ENCODE measurements around the gene SLC16A9. TPM values are rescaled to one million over a fixed set of nuclear protein-coding genes. Genes with fewer than 3 reads are reported as not detected.
"Not testable (repeated sequence)": the region's sequence is repeated elsewhere in the genome, so short reads cannot be mapped to it uniquely, and the experiment has no call there.

SLC16A9 gene
- 1 to 10 TPM; 1.0 to 1.4 TPM for total RNA-seq

DNA sequence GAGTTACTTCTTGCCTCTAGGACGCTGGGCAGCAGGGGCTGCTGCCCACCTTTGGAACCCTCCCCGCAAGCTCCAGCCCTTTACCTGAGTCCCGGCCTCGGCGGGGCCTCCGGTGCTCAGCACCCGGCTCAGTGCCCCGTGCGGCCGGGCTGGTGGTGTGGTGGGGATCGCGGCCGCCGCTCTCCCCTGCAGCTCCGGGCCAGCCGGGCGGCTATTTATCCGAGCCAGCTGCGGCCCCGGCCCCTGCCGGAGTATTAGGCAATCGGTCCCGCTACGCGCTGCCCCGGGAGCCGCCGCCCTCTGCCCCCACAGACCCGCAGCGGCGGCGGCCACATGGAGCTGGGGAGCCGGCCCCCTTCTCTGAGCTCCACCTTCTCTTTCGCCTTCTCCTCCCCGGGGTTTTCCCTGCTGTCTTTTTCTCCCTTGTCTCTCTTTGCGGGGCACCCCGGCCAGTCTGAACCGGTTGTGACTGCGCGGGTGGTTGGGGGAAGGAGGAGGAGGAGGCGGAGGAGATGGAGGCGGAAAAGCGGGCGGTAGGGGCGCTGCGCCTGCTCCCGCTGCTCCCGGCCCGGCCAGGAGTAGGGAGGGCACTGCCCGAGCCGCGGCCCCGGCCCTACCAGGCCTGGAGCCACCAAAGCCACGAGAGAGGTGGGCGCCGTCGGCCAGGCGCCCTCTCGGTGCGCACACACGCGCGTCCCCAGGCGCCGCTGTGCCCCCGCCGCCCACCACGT lies at the start of gene SLC16A9:
Gene SLC16A9 (minus strand): TSS at position 456 of the 731 bp plus-strand sequence. CDS start 25,559 bp downstream, outside the sequence.
- no peaks in the 10 kb centered on the region for H3K4me1 Mint-ChIP-seq
- intact Hi-C loops (cut with DNase I, micrococcal nuclease), result loop anchor here (1.0 to 10.0 kb wide), 5 partner anchors 95 to 198 kb away; partner anchors contain the start of gene CCDC6 (in 1 of the 2)
- peak; percentile 83 for DNase-seq
- no peaks in the 10 kb centered on the region for H3K36me3 Mint-ChIP-seq (ENCODE audit: low read depth)
- H3K9me3 Mint-ChIP-seq (ENCODE audit: low read depth), result no peaks in the 10 kb centered on the region
- H3K4me3 Mint-ChIP-seq, result peak within 1 kb of the TSS; percentile 68
- H3K27ac Mint-ChIP-seq, result peak within 1 kb of the TSS; percentile 10
- peak; percentile 94 for ATAC-seq
- POLR2A ChIA-PET, result interaction anchor here (0.6 to 1.8 kb wide), 2 partner anchors 196 to 580 kb away, joined by 4 to 7 read pairs; partner anchors contain the start of gene CCDC6
- CTCF ChIA-PET, result no interaction called here
- peaks cover 52% of the 10 kb centered on the region for H3K27me3 Mint-ChIP-seq

- ChIA-PET POLR2A (no interaction called here), CTCF (no interaction called here)
- no peaks in the 10 kb centered on the region for H3K9me3 Mint-ChIP-seq (ENCODE audit: low read depth)
- H3K36me3 Mint-ChIP-seq (ENCODE audit: low read depth), result no peaks in the 10 kb centered on the region
- intact Hi-C loops (cut with DNase I, micrococcal nuclease), result no loop called here
- peaks cover 4% of the 10 kb centered on the region for H3K27me3 Mint-ChIP-seq
- DNase-seq, result no peak
- no peaks in the 10 kb centered on the region for H3K4me1 Mint-ChIP-seq
- no peak for ATAC-seq
- no peak overlapping the region for H3K4me3 Mint-ChIP-seq
- H3K27ac Mint-ChIP-seq, result no peak overlapping the region
Observed at GRCh38 chr10:59757966-59758365, 48.3 kb upstream of the SLC16A9 start.

DNA sequence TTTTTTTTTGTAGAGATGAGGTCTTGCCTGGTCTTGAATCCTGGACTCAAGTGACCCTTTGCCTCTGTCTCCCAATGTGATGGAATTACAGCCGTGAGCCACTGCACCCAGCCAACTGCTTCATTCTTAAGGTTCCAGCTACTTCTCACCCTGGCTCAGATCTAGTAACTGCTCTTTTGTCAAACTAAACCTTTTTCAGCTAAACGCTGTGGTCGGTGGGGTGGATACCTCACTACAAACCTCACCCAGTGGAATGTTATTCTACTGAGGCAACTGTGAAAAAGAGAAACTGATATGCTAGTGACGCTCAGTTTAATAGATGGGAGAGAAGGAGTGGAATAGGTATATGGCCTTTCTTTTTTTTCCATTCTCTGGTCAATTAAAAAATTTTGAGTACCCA lies 45.3 kb upstream of the SLC16A9 start:
- H3K36me3 Mint-ChIP-seq (ENCODE audit: low read depth), result no peaks in the 10 kb centered on the region
- DNase-seq, result no peak
- peaks cover 13% of the 10 kb centered on the region for H3K27me3 Mint-ChIP-seq
- no peak overlapping the region for H3K4me3 Mint-ChIP-seq
- H3K4me1 Mint-ChIP-seq, result no peaks in the 10 kb centered on the region
- ChIA-PET POLR2A (interaction anchor here (0.6 kb wide), 1 partner anchor 101 kb away, joined by 3 read pairs; no protein-coding TSS in a partner anchor), CTCF (no interaction called here)
- no peaks in the 10 kb centered on the region for H3K9me3 Mint-ChIP-seq (ENCODE audit: low read depth)
- intact Hi-C loops (cut with DNase I, micrococcal nuclease), result no loop called here
- ATAC-seq, result no peak
- no peak overlapping the region for H3K27ac Mint-ChIP-seq

- H3K4me3 Mint-ChIP-seq, result no peak within 1 kb of the TSS
- H3K27me3 Mint-ChIP-seq, result peaks cover 13% of the 10 kb centered on the region
- no peak for ATAC-seq
- H3K36me3 Mint-ChIP-seq (ENCODE audit: low read depth), result no peaks in the 10 kb centered on the region
- ChIA-PET CTCF (no interaction called here), POLR2A (no interaction called here)
- no peak for DNase-seq
- no peaks in the 10 kb centered on the region for H3K4me1 Mint-ChIP-seq
- H3K27ac Mint-ChIP-seq, result no peak within 1 kb of the TSS
- no peaks in the 10 kb centered on the region for H3K9me3 Mint-ChIP-seq (ENCODE audit: low read depth)
- intact Hi-C loops (cut with DNase I, micrococcal nuclease), result no loop called here
Observed at GRCh38 chr10:59753267-59753666, 43.6 kb upstream of the SLC16A9 start, which contains the start of gene MRLN. Gene MRLN (minus strand): TSS chr10:59753455.

GRCh38 chr10:59752278-59752940 lies 42.8 kb upstream of the SLC16A9 start:
- H3K27me3 Mint-ChIP-seq, result peaks cover 16% of the 10 kb centered on the region

GRCh38 chr10:59750155-59750945 lies 40.7 kb upstream of the SLC16A9 start:
- Mint-ChIP-seq H3K4me3 (no peak overlapping the region), H3K27me3 (peaks cover 16% of the 10 kb centered on the region)
- intact Hi-C loops (cut with DNase I, micrococcal nuclease), result no loop called here

More at GRCh38 chr10:59752278-59752940, 42.8 kb upstream of the SLC16A9 start:
- ATAC-seq (no peak), DNase-seq (no peak)
- POLR2A ChIA-PET, result no interaction called here
- no peaks in the 10 kb centered on the region for H3K4me1 Mint-ChIP-seq
- no peak overlapping the region for H3K4me3 Mint-ChIP-seq
- CTCF ChIA-PET, result no interaction called here
- intact Hi-C loops (cut with DNase I, micrococcal nuclease), result no loop called here
- H3K9me3 Mint-ChIP-seq (ENCODE audit: low read depth), result no peaks in the 10 kb centered on the region
- no peaks in the 10 kb centered on the region for H3K36me3 Mint-ChIP-seq (ENCODE audit: low read depth)
- no peak overlapping the region for H3K27ac Mint-ChIP-seq

GRCh38 chr10:59748834-59749233 lies 39.2 kb upstream of the SLC16A9 start:
- Mint-ChIP-seq H3K9me3 (ENCODE audit: low read depth) (no peaks in the 10 kb centered on the region), H3K4me1 (no peaks in the 10 kb centered on the region), H3K27ac (no peak overlapping the region), H3K36me3 (ENCODE audit: low read depth) (no peaks in the 10 kb centered on the region), H3K27me3 (peaks cover 16% of the 10 kb centered on the region), H3K4me3 (no peak overlapping the region)
- no peak for ATAC-seq
- DNase-seq, result no peak
- intact Hi-C loops (cut with DNase I, micrococcal nuclease), result no loop called here
- POLR2A ChIA-PET, result no interaction called here
- CTCF ChIA-PET, result no interaction called here

More at GRCh38 chr10:59750155-59750945, 40.7 kb upstream of the SLC16A9 start:
- ChIA-PET POLR2A (no interaction called here), CTCF (no interaction called here)
- ATAC-seq (no peak), DNase-seq (no peak)
- Mint-ChIP-seq H3K4me1 (no peaks in the 10 kb centered on the region), H3K27ac (no peak overlapping the region), H3K36me3 (ENCODE audit: low read depth) (no peaks in the 10 kb centered on the region), H3K9me3 (ENCODE audit: low read depth) (no peaks in the 10 kb centered on the region)

- no peak overlapping the region for H3K27ac Mint-ChIP-seq
- DNase-seq, result no peak
- H3K27me3 Mint-ChIP-seq, result peaks cover 4% of the 10 kb centered on the region
- H3K36me3 Mint-ChIP-seq (ENCODE audit: low read depth), result no peaks in the 10 kb centered on the region
- POLR2A ChIA-PET, result no interaction called here
- intact Hi-C loops (cut with DNase I, micrococcal nuclease), result no loop called here
- H3K4me1 Mint-ChIP-seq, result no peaks in the 10 kb centered on the region
- H3K9me3 Mint-ChIP-seq (ENCODE audit: low read depth), result no peaks in the 10 kb centered on the region
- CTCF ChIA-PET, result no interaction called here
- ATAC-seq, result no peak
- no peak overlapping the region for H3K4me3 Mint-ChIP-seq
Observed at GRCh38 chr10:59745163-59745650, 35.6 kb upstream of the SLC16A9 start.

DNA sequence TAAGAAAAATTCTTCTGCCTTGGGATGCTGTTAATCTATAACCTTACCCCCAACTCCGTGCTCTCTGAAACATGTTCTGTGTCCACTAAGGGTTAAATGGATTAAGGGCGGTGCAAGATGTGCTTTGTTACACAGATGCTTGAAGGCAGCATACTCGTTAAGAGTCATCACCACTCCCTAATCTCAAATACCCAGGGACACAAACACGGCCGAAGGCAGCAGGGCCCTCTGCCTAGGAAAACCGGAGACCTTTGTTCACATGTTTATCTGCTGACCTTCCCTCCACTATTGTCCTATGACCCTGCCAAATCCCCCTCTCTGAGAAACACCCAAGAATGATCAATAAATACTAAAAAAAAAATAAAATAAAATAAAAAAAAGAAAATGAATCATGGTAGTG lies 35.1 kb upstream of the SLC16A9 start:
- H3K27ac Mint-ChIP-seq; intact Hi-C loops (cut with DNase I, micrococcal nuclease); ATAC-seq; H3K36me3 Mint-ChIP-seq (ENCODE audit: low read depth); H3K9me3 Mint-ChIP-seq (ENCODE audit: low read depth); POLR2A ChIA-PET; H3K27me3 Mint-ChIP-seq; H3K4me3 Mint-ChIP-seq; DNase-seq; H3K4me1 Mint-ChIP-seq; CTCF ChIA-PET: not testable (repeated sequence)

- POLR2A ChIA-PET, result not testable (repeated sequence)
Observed at GRCh38 chr10:59744156-59744555, 34.5 kb upstream of the SLC16A9 start.

GRCh38 chr10:59741583-59741982 lies 31.9 kb upstream of the SLC16A9 start:
- no peaks in the 10 kb centered on the region for H3K36me3 Mint-ChIP-seq (ENCODE audit: low read depth)
- H3K9me3 Mint-ChIP-seq (ENCODE audit: low read depth), result no peaks in the 10 kb centered on the region
- H3K4me3 Mint-ChIP-seq, result no peak overlapping the region
- no peak for DNase-seq
- no peak for ATAC-seq
- POLR2A ChIA-PET, result no interaction called here
- CTCF ChIA-PET, result no interaction called here
- H3K4me1 Mint-ChIP-seq, result no peaks in the 10 kb centered on the region
- intact Hi-C loops (cut with DNase I, micrococcal nuclease), result no loop called here
- no peak overlapping the region for H3K27ac Mint-ChIP-seq
- H3K27me3 Mint-ChIP-seq, result peaks cover 7% of the 10 kb centered on the region

More at GRCh38 chr10:59744156-59744555, 34.5 kb upstream of the SLC16A9 start:
- ATAC-seq; H3K4me3 Mint-ChIP-seq; H3K27ac Mint-ChIP-seq; H3K27me3 Mint-ChIP-seq; H3K4me1 Mint-ChIP-seq; H3K36me3 Mint-ChIP-seq (ENCODE audit: low read depth); DNase-seq; intact Hi-C loops (cut with DNase I, micrococcal nuclease); H3K9me3 Mint-ChIP-seq (ENCODE audit: low read depth); CTCF ChIA-PET: not testable (repeated sequence)

Measured in activated CD4-positive, alpha-beta T cell treated with anti-CD3 and anti-CD28 coated beads for 36 hours (primary cell).